Left ventricle myocardium superior (tissue), 1 donor: ENCODE results near the gene CARMIL1. TPM values are rescaled to one million over a fixed set of nuclear protein-coding genes. Genes with fewer than 3 reads are reported as not detected.
A peak's percentile ranks its signal among the peaks of the same experiment; 100 is the strongest.

Experiments used
- ATAC-seq: fragments of 200-7000 bp; cut with Tn5 transposase; one replicate; pipeline ENCODE4 v1.9.1; 2020; ENCODE audit warnings: mild to moderate bottlenecking, moderate library complexity
- DNase-seq: peaks from one replicate; pipeline ENCODE4 v3.0.0-alpha.2; 2020
- intact Hi-C: fragments of 100-400 bp; cut with micrococcal nuclease; formaldehyde crosslinking; loops from one replicate; pipeline ENCODE4 v1.11.0; 2022
- total RNA-seq: library from RNA; stranded (reverse); fragmentation: NEBNext Ultra II Directional; extraction: Animal tissue kit (Norgen Biotek cat#: 25700); gene quantifications from one replicate; pipeline ENCODE4 v1.2.1, GENCODE V29; 2021
- donor health status: DM: no; HTN: yes; CAD: no; lungs with severe emphysema.

The CARMIL1 gene
- total RNA-seq, 1 donor from 2014 or later: 4.7 TPM

DNA sequence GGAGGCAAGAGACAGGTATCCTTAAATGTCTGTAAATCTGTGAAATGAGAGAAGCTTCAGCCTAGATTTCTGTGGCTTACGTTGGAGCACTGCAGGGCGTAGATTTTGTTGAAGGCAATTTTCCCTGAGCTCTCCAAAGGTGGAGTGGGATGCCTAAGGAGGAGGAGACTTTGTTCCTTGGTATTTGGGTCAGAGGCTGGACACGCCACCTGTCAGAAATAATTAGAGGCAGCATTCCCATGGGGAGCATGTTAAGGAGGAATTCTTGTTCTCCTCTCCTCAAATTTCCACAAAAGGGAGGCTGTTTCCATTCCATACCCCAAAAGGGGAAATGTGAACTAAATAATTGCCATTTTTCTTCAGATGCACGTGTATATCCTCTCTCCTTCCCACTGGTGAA, 361.7 kb downstream of the CARMIL1 start:
- DNase-seq (no peak), ATAC-seq (no peak)
- intact Hi-C loops: no loop called here

DNA sequence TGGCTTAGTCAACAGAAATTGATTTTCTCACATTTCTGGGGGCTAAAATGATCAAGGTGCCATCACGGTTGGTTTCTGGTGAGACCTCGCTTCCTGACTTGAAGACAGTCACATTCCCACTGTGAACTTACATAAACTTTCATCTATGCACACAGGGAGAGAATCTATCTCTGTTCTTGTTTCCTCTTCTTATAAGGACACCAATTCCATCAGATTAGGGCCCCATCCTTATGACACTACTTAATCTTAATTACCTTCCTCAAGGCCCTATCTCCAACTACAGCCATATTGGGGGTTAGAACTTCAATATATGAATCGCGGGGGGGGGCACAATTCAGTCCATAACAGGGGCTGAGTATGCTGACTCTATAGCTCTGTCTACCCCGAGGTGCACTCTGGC, 362.2 kb downstream of the CARMIL1 start:
- ATAC-seq (no peak), DNase-seq (no peak)
- intact Hi-C loops: no loop called here

DNA sequence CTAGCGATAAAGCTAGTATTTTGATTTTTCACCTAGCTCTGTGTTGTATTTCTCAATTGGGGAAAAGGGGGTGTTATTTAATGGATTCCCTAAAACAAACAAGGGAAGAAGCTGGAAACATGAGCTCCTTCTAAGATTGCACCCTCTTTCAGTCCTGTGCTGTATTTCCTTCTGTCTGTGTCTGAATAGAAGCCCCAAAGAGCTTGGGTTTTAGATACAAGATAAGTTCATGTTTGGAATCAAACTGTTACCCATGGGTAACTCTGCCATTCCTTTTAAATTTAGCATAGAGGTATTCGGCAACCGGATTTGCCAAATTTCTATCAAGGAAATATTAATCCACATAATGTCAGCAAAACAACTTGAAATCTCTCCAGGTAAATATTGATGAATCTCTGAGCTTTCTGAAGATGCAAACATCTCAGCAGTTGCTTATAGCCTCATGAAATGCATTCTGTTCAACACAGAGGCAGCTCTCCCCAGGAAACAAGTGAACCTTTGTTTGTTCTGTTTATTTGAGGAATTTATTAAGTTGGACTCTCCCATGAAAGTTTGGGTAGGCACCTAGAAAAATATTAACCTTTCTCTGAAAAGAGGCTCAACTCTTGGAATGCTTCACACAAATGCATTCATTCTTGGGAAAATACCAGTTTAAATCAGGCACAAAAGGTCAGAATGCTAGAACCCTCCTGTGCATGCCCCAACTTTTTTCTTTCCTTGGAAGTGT, 362.9 kb downstream of the CARMIL1 start:
- ATAC-seq (no peak), DNase-seq (no peak)
- intact Hi-C loops: no loop called here

DNA sequence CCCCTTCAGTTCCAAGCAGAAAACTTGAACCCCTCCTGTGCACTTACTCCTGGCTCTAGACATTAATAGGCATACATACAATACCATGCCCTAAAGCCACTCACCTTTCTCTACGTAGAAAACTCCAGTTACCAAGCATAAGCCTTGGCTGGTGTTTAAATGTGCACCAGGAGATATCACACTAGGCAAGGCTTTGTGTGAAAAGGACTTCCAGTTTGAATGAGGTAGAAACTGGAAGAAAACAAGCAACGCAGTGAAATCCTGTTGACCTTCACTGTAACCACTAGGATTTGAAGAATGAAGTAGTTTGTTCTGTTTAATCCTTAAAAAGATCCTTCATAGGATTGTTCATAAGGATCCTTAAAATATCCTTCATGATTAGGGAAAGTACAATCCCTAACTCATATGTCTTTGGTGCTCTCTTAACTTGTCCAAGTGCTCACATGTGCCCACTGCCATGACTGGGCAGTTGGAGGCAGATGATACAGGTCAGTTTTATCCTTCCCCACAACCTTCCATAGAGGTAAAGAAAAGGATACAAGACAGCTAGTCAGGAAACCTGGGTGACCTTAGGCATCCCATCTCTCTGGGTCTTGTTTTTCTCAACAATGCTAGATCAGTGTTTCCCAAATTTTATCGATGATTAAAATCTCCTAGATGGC, 363.6 kb downstream of the CARMIL1 start:
- intact Hi-C loops: no loop called here
- ATAC-seq: no peak
- no peak for DNase-seq

DNA sequence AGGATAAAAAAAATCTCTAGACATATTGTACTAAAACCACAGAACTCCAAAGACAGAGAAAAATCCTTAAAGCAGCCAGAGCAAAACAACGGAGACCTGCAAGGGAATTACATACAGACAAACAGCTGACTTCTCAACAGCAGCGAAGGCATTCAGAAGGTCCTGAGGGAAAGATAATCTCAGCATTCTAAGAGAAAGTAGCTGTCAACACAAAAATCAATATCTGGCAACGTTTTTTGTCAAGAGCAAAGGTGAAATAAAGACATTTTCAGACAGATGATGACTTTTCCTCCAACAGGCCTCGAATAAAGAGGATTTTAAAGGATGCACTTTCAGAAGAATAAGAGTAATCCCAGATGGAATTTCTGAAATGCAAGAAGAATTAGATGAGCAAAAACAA, 366.7 kb downstream of the CARMIL1 start:
- intact Hi-C loops: no loop called here
- DNase-seq (no peak), ATAC-seq (no peak)

DNA sequence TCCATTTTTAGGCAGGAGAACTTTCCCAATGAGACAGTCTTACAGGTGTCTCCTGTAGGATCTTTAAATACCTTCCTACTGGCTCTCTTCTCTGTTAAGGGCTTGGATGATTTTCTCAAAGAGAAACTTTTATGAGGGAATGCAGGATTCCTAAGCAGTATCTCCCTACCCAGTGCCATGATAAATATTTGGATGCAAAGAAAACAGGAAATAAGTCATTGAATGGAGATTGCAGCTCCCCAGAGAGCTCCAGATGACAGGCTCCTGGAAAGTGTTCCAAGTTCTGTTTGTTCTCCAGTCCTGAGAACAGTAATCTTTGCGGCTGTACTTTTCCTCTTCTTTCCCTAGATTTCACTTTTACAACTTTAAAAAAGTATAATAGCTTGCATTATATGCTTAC, 370.4 kb downstream of the CARMIL1 start:
- no peak for DNase-seq
- no peak for ATAC-seq
- intact Hi-C loops: no loop called here

DNA sequence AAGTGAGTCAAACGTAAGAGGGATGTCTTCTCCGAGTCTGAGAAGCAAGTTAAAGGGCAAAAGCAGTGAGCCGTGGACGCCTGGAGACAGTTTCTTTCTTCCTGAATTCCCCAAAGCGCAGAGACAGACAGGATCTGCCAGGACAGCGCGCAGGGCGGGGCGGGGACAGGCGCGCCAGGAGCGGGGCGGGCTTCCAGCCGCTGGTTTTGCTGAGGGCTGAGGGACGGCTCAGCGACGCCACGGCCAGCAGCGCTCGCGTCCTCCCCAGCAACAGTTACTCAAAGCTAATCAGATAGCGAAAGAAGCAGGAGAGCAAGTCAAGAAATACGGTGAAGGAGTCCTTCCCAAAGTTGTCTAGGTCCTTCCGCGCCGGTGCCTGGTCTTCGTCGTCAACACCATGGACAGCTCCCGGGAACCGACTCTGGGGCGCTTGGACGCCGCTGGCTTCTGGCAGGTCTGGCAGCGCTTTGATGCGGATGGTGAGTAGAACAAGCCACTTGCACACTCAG, 372.9 kb downstream of the CARMIL1 start, which contains the start of gene SCGN:
Gene SCGN, plus strand, starts transcription at position 209 of the 509 bp plus-strand sequence. Its CDS starts 189 bp downstream, at position 398.
- peak; percentile 76 for DNase-seq
- peak; percentile 84 for ATAC-seq
- intact Hi-C loops: no loop called here

DNA sequence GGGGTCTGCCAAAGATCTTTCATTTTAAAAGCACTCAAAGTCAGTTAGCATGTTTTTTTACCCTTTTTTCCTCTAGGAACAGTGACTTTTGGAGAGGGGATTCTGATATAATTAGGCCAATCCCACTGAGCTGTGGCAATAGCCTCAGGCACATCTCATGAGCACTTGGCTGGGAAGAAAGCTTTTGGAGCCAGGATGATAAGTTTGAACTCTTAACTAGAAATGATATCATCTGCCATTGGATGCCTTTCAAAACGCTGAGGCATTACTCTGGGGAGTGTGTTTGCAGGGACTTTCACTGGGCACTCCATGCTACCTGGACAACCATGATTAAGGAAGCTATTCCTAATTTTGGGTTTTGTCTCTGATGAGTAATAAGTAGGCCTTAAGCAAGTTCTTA, 376.5 kb downstream of the CARMIL1 start:
- DNase-seq: no peak
- intact Hi-C loops: no loop called here
- ATAC-seq: no peak

DNA sequence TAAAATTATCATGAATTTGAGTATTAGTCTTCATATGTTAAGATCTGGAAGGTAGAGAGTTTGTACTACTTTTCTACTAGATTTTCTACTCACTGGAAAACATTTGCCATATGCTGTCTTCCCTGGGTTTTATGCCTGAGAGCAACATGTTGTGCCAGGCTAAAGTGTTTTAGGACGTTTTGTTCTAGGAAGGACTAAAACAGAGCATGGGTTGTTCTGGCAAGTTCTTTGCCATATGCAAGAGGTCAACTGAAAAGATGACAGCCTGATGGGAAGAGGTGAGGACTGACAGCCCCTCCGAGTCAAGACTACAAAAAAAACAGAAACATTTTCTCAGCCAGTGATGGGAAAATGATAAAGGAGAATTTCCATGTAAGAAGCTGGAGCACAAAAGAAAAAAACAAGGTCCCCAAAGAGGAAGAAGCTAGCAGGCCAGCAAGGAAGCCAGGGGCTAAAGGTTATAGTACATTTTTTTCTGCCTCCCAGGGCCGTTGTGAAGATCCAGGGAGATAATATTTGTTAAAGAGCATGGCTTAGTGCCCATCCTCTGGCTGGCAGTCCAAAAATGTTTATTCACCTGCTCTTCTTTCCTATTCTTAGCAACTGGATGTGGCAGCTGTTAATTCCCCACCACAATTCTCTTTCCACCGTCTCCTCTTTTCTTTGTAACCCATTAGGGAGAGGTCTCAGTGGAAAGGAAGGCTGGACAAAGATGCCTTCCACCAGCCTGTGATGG, 380.6 kb downstream of the CARMIL1 start:
- intact Hi-C loops: no loop called here
- ATAC-seq (no peak), DNase-seq (no peak)

DNA sequence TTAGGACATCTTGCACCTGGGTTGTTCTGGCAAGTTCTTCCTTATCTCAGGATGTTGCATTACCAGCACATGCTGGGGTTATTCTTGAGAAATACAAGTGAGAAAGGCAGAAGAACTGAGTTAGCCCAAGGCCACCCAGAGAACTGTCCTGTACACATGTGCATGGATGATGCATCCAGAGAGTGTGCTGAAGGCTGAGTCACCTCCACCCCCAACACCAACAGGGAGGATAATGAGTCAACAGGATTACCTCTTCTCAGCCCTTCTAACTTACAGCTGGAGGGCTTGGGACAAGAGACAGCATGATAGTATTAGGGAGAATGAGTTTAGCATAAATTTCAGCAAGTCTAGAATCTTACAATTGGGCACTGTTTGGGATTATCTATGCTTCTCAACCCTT, 381.3 kb downstream of the CARMIL1 start:
- intact Hi-C loops: no loop called here
- ATAC-seq: no peak
- no peak for DNase-seq

DNA sequence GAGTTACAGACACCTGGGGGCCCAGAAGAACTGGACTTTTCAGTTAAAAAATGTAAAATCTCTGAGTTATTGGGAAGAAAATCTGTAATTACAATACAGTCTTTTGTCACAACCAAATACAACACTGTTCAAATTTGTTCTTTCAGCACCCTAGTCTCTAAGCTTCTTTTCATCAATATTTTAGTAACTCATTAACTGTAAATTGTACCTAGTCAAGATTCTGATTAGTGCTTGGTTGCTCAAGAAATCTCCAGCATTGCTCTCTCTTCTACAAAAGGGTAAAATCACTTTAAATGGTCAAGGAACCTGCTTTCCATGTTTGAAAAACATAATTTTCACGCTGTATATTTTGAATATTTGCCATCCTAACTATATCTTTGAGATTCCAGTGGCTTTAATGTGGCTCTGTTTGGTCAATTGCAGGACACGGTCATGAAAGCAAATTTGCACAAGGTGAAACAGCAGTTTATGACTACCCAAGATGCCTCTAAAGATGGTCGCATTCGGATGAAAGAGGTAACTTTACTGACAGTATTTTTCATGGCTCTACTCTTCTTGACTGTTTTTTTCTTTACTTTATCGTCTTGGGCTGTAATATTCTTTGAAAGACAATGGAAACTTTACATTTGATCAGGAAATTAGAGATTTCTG, 382.1 kb downstream of the CARMIL1 start:
- no peak for DNase-seq
- intact Hi-C loops: no loop called here
- no peak for ATAC-seq

DNA sequence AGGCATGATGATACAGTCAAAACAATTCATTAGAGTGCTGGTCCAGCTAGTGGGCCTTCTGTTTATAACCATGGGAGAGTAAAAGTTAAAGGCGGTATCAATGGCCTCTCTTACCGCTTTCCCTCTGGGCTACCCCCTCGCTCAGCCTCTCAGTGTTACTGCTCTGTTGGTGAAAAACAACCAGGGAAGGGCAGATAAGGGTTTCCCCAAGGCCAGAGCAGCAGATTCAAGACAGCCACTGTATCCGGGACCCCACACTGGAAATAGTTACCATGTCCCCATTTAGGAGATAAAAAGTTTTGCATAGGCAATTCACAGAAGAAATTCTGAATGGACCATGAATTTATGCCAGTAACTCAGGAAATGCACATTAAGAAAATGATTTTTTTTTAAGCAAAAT, 386.3 kb downstream of the CARMIL1 start:
- intact Hi-C loops: no loop called here
- DNase-seq (no peak), ATAC-seq (no peak)

DNA sequence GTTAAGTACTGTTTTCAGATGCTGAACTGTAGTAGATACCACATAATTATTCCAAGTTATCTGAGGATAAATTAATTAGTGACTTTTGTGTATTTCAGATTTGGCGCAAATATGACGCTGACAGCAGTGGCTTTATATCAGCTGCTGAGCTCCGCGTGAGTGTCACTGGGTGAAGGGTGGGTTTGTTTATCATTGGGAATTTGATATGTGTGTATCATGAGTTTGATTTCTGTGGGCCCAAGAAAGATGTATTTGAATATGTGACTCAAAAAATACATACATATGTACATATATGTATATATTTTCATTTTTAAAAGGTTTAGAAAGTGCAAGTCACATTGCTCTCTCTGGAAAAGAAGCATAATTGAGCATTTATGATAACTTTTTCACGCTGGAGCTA, 390.2 kb downstream of the CARMIL1 start:
- ATAC-seq (no peak), DNase-seq (no peak)
- intact Hi-C loops: no loop called here
